AG09309 (cell line): ENCODE measurements around the gene EFCAB8.

Experiments used
- DNase-seq: peaks from one replicate; pipeline ENCODE4 v3.0.0-alpha.2; 2010; ENCODE audit warnings: low read depth
- H3K4me3 ChIP-seq: 2 replicates; pipeline ENCODE4 v1.5.1; 2011; ENCODE audit warnings: mild to moderate bottlenecking, low read depth, low read length, moderate library complexity; ENCODE audit not compliant: control insufficient read depth
- CTCF ChIP-seq: IDR thresholded peaks from 2 replicates; pipeline ENCODE4 v1.5.1; 2011; ENCODE audit warnings: mild to moderate bottlenecking, low read depth, low read length, inconsistent platforms; ENCODE audit not compliant: insufficient read depth, control insufficient read depth; ENCODE audit errors: missing control alignments

Gene EFCAB8

GRCh38 chr20:32830437-32830836 lies 28.3 kb upstream of the EFCAB8 start:
- no peak for DNase-seq
- no peak overlapping the region for H3K4me3 ChIP-seq
- TF ChIP-seq CTCF: no peak

GRCh38 chr20:32831982-32832381 lies 26.7 kb upstream of the EFCAB8 start:
- DNase-seq: no peak
- no peak for TF ChIP-seq CTCF
- H3K4me3 ChIP-seq: no peak overlapping the region

DNA sequence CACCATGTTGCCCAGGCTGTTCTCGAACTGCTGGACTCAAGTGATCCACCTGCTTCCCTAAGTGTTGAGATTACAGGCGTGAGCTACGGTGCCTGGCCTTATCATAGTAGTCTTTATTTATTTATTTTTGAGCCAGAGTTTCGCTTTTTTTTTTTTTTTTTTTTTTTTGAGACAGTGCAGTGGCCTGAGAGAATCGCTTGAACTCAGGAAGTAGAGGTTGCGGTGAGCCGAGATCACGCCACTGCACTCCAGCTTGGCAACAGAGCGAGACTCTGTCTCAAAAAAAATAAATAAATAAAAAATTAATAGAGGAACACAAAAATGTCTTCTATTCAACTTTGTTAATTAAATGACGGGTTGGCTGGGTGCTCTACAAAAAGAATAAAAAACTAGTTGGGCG lies 26.1 kb upstream of the EFCAB8 start:
- TF ChIP-seq CTCF: no peak
- no peak overlapping the region for H3K4me3 ChIP-seq
- DNase-seq: no peak

- no peak for DNase-seq
- TF ChIP-seq CTCF: no peak
- no peak overlapping the region for H3K4me3 ChIP-seq
These were observed 23.8 kb upstream of the EFCAB8 start for GRCh38 chr20:32834972-32835371.

GRCh38 chr20:32837157-32837556 lies 21.6 kb upstream of the EFCAB8 start:
- no peak for TF ChIP-seq CTCF
- no peak for DNase-seq
- no peak overlapping the region for H3K4me3 ChIP-seq

DNA sequence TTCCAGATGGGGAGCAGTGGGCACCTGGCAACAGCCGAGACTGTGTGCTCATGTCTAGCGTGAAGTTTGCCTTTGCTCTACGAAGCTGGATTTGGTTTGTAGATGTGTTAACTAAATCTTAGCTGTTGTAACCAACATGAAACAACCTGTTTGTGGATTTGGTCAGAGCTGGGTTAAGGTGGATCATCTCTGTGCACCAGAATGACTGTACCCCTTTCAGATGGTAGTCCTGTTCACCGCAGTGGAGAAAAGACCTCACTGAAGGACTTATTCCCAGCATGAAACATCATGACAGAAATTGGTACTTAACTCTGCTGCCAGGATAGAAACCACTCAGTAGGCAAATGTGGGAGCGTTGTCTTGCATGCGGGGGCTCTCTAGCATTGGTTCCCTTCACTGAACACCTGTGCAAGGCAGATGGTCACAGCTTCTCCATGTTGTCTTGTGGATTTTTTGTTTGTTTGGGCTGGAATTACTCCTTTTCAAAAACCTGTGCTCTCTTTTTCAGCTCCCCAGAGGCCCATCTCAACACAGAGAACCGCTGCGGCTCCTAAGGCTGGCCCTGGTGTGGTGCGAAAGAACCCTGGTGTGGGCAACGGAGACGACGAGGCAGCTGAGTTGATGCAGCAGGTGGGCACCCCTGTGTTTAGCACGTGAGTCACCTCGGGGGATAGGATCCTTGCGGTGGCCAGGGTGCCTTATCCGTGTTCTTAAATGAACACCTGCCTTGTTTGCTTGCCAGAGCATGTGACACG lies 19.3 kb upstream of the EFCAB8 start:
- no peak for DNase-seq

More for the DNA sequence above, 19.3 kb upstream of the EFCAB8 start:
- H3K4me3 ChIP-seq: no peak overlapping the region
- no peak for TF ChIP-seq CTCF
